NT2/D1 (cell line): Measurements from ENCODE around the gene HPCAL4.

ENCODE experiments used
- SUZ12 ChIP-seq: IDR thresholded peaks from 2 replicates; pipeline ENCODE4 v1.6.1; 2011; ENCODE audit not compliant: insufficient read length, insufficient read depth; ENCODE audit errors: extremely low read depth
- YY1 ChIP-seq: IDR thresholded peaks from 2 replicates; pipeline ENCODE4 v1.6.1; 2011; ENCODE audit not compliant: insufficient read length, insufficient read depth
- ZNF274 ChIP-seq: IDR thresholded peaks from 2 replicates; pipeline ENCODE4 v1.6.1; 2011; ENCODE audit warnings: mild to moderate bottlenecking, low read depth, low read length

DNA sequence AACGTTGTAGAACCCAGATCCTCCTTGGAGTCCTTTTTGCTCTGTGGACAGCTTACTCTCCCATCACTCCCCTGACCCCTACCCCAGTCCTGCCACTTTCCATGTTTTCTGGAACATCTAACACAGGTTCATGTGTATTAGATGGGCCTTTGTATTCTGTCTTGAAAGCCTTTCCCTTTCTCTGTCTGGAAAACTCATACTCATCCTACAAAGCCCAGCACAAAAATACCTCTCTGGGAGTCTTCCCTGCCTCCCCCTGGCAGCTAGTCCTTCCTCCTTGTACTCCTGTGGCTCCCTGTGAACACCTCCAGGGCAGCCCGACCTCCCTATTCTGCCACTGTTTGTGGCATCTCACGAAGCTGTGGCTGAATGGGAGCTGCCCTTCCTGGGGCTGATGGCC is 44.0 kb downstream of the HPCAL4 start:
- TF ChIP-seq ZNF274, result no peak
- TF ChIP-seq YY1, result no peak
- TF ChIP-seq SUZ12, result no peak
